Mesendoderm (in vitro differentiated cells): Measurements from ENCODE around the gene NRP1.

Experiments
- DNase-seq: peaks from one replicate; pipeline ENCODE4 v3.0.0; 2013
- H2AK5ac ChIP-seq: 2 replicates; pipeline ENCODE4 v1.6.1; 2013; ENCODE audit warnings: low read length, inconsistent platforms
- H2BK120ac ChIP-seq: 2 replicates; pipeline ENCODE4 v1.6.1; 2013; ENCODE audit warnings: low read depth, mild to moderate bottlenecking, low read length, moderate library complexity, mixed read lengths
- H2BK15ac ChIP-seq: replicated peaks from 2 replicates; pipeline ENCODE4 v1.6.1; 2013; ENCODE audit warnings: low read depth, mild to moderate bottlenecking, moderate library complexity
- H2BK5ac ChIP-seq: 2 replicates; pipeline ENCODE4 v1.6.1; 2013; ENCODE audit warnings: low read length, inconsistent platforms
- H3K18ac ChIP-seq: 2 replicates; pipeline ENCODE4 v1.6.1; 2013; ENCODE audit warnings: mild to moderate bottlenecking, low read length, mixed read lengths
- H3K23ac ChIP-seq: one replicate; pipeline ENCODE4 v1.6.1; 2013; ENCODE audit warnings: low read length
- H3K27ac ChIP-seq: 2 replicates; pipeline ENCODE4 v1.5.1; 2013; ENCODE audit warnings: low read depth, mild to moderate bottlenecking, inconsistent platforms, low read length, moderate library complexity
- H3K27me3 ChIP-seq: 2 replicates; pipeline ENCODE4 v1.6.1; 2013; ENCODE audit warnings: low read length, control low read depth, mild to moderate bottlenecking, inconsistent platforms; ENCODE audit not compliant: insufficient read depth, poor library complexity
- H3K36me3 ChIP-seq: 2 replicates; pipeline ENCODE4 v1.6.1; 2013; ENCODE audit warnings: low read length, inconsistent platforms; ENCODE audit not compliant: control insufficient read depth, insufficient read depth
- H3K4ac ChIP-seq: one replicate; pipeline ENCODE4 v1.6.1; 2013; ENCODE audit warnings: low read depth, mild to moderate bottlenecking, low read length, moderate library complexity
- H3K4me1 ChIP-seq: 2 replicates; pipeline ENCODE4 v1.6.1; 2013; ENCODE audit warnings: low read depth, low read length, inconsistent platforms; ENCODE audit not compliant: control insufficient read depth
- H3K4me2 ChIP-seq: 2 replicates; pipeline ENCODE4 v1.6.1; 2013; ENCODE audit warnings: low read length
- H3K4me3 ChIP-seq: 2 replicates; pipeline ENCODE4 v1.5.1; 2013; ENCODE audit warnings: mild to moderate bottlenecking, low read length
- H3K56ac ChIP-seq: one replicate; pipeline ENCODE4 v1.6.1; 2013; ENCODE audit warnings: low read length
- H3K79me1 ChIP-seq: 2 replicates; pipeline ENCODE4 v1.6.1; 2013; ENCODE audit warnings: low read length, inconsistent platforms
- H3K79me2 ChIP-seq: 2 replicates; pipeline ENCODE4 v1.6.1; 2013; ENCODE audit warnings: mild to moderate bottlenecking, low read length; ENCODE audit not compliant: control insufficient read depth, insufficient read depth
- H3K9ac ChIP-seq: 2 replicates; pipeline ENCODE4 v1.6.1; 2013; ENCODE audit warnings: low read length, inconsistent platforms
- H4K5ac ChIP-seq: one replicate; pipeline ENCODE4 v1.6.1; 2013; ENCODE audit warnings: low read length
- H4K8ac ChIP-seq: one replicate; pipeline ENCODE4 v1.6.1; 2013; ENCODE audit warnings: low read depth, mild to moderate bottlenecking, control low read depth, low read length, moderate library complexity
- WGBS: extraction: QIAGEN DNeasy Blood & Tissue Kit; methylation state at CpG from one replicate; pipeline ENCODE4 v1.1.7; 2013; ENCODE audit warnings: low lambda C conversion rate, missing lambda C conversion rate; ENCODE audit not compliant: insufficient coverage; ENCODE audit errors: extremely low coverage; 5-methylcytosine and 5-hydroxymethylcytosine counted together

NRP1 gene

DNA sequence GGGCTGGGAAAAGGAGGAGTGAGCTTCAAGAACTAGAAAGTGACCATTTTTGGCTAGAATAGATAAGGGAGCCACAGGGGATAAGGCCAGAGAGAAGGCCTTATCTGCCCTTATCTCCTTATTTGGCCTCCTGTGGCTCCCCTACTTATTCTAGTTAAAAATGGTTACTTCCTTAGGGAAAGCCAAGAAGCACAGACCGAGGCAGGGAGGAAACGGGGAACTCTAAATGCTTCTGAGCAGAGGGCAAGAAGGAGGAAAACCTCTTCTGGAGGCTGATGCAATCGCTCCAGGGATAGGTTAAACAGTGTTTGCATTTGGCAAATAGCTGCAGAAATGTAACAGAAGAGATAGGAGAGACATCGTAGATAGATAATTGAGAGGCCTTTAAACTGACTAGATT is 18.6 kb downstream of the NRP1 start:
- H3K27ac ChIP-seq: peak overlapping the region; percentile 68
- H3K56ac ChIP-seq: peak overlapping the region; percentile 59
- no peak overlapping the region for H3K9ac ChIP-seq
- H4K5ac ChIP-seq: no peak overlapping the region
- no peaks in the 10 kb centered on the region for H3K36me3 ChIP-seq
- WGBS: no CpG with 5 or more reads among the region's 4 CpGs
- no peak overlapping the region for H2BK15ac ChIP-seq
- H3K27me3 ChIP-seq: no peaks in the 10 kb centered on the region
- H2AK5ac ChIP-seq: no peak overlapping the region
- H3K18ac ChIP-seq: no peak overlapping the region
- no peak overlapping the region for H2BK120ac ChIP-seq
- H3K79me1 ChIP-seq: no peaks in the 10 kb centered on the region
- H3K79me2 ChIP-seq: no peaks in the 10 kb centered on the region
- no peak overlapping the region for H3K23ac ChIP-seq
- DNase-seq: peak; percentile 96
- H3K4me1 ChIP-seq: peaks cover 17% of the 10 kb centered on the region
- no peak overlapping the region for H3K4ac ChIP-seq
- H3K4me3 ChIP-seq: no peak overlapping the region
- no peak overlapping the region for H4K8ac ChIP-seq
- no peak overlapping the region for H3K4me2 ChIP-seq
- H2BK5ac ChIP-seq: peak overlapping the region; percentile 77

DNA sequence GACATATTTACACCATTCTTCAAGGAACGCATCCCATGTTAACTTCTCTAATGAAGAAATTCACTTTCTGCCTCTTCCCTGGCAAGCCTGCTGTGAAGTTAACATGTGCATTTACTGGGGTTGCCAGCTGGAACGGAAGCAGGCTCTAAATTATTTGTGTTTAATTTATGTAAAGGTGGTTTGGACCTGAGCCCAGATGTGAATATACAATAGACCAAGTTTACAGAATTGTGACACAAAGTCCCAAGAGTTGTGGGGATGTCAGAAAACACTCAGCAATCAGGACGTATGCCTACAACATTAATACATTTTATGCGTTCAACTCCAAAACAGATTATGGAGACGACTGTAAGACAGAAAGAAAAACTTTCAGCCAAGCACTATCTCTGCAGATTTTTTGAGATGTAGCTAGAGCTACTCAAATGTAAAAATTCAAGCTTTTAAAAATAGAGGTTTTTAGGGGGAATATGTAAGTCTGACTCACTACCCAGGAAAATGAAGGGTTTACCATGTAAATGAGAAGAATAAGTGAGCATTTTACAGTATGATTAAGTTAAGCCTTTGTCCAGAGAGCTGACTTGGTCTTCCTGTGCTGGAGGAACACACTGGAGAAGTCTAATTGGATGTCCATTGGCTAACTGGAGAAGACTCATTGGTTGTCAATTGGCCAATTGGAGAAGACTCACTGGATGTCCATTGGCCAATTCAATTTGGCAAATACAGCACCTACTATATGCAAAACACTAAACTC is 19.5 kb downstream of the NRP1 start:
- no CpG with 5 or more reads among the region's 5 CpGs for WGBS
- peak overlapping the region; percentile 57 for H2BK15ac ChIP-seq
- H3K27ac ChIP-seq: no peak overlapping the region
- no peak overlapping the region for H3K9ac ChIP-seq
- no peak overlapping the region for H4K8ac ChIP-seq
- H3K79me1 ChIP-seq: no peaks in the 10 kb centered on the region
- no peak for DNase-seq
- H3K56ac ChIP-seq: no peak overlapping the region
- no peak overlapping the region for H3K18ac ChIP-seq
- peaks cover 17% of the 10 kb centered on the region for H3K4me1 ChIP-seq
- no peak overlapping the region for H3K4me3 ChIP-seq
- H3K4me2 ChIP-seq: no peak overlapping the region
- H2BK120ac ChIP-seq: no peak overlapping the region
- no peaks in the 10 kb centered on the region for H3K27me3 ChIP-seq
- no peak overlapping the region for H3K4ac ChIP-seq
- no peak overlapping the region for H4K5ac ChIP-seq
- no peaks in the 10 kb centered on the region for H3K36me3 ChIP-seq
- H3K23ac ChIP-seq: no peak overlapping the region
- H2BK5ac ChIP-seq: peak overlapping the region; percentile 62
- no peaks in the 10 kb centered on the region for H3K79me2 ChIP-seq
- H2AK5ac ChIP-seq: peak overlapping the region; percentile 87

DNA sequence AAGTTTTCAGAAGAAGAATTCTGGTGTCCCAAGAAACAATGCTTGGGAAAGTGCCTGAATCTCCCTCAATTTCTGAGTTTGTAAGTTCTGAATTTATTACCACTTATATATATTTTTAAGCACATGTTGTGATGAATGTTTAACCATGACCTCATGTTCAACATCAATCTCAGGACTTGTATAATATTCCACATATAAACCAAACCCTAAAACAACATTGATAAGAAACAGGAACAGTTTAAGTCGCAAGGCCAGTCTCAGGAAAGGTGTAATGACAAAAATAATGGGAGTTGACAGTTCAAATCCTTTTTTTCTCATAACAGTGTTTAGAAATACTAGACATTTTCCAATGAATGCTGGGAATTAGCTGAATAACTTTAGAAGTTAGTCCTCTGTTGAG is 22.8 kb downstream of the NRP1 start:
- no peak for DNase-seq
- Histone ChIP-seq H3K4me2 (no peak overlapping the region), H3K23ac (no peak overlapping the region), H3K18ac (no peak overlapping the region), H3K79me1 (no peaks in the 10 kb centered on the region), H3K9ac (no peak overlapping the region), H3K36me3 (no peaks in the 10 kb centered on the region), H3K27me3 (no peaks in the 10 kb centered on the region), H3K4me1 (peaks cover 14% of the 10 kb centered on the region), H4K5ac (no peak overlapping the region), H3K4me3 (no peak overlapping the region), H4K8ac (no peak overlapping the region), H2BK120ac (no peak overlapping the region), H2BK15ac (no peak overlapping the region), H3K4ac (no peak overlapping the region), H3K79me2 (no peaks in the 10 kb centered on the region), H3K56ac (no peak overlapping the region), H2BK5ac (no peak overlapping the region), H3K27ac (no peak overlapping the region), H2AK5ac (no peak overlapping the region)
- WGBS: no CpG with 5 or more reads among the region's 1 CpG

DNA sequence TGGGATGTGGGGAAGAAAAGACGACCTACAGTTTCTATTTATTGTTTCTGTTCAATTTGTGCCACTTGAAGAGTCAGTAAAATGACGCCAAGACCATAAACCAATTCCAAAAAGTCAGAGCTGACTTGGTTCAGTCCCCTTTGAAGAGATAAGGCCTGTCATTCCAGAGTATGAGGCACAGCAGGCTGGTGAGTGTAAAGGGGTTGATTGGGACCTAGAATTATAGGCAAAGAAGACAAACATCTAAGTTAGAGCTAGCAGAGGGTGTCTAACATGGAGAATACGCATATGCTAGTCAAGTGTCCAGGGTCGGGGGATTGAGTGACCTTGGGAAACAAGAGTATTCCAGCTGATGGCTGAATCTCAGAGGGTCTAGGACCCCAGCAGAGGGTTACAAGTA is 23.6 kb downstream of the NRP1 start:
- H2AK5ac ChIP-seq: no peak overlapping the region

DNA sequence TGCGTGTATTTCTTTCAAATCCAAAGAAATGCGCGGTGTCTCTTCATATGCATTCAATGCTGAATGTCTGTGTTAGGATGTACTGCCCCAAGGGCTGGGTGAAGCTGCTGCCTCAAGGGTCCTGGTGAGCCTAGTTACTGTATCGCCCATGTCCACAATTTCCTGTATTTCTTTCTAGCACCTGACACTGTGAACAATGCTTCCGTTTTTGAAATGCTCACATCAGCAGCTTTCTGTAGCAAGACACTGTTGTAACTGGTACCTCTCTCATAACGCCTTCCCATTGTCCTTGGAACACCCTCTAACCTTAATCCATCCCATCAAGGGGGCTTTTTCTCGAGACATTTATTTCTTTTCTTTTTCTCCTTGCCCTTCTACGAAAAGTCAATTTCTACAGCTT is 25.1 kb downstream of the NRP1 start:
- no peaks in the 10 kb centered on the region for H3K36me3 ChIP-seq
- peaks cover under 1% of the 10 kb centered on the region for H3K4me1 ChIP-seq
- no peak overlapping the region for H3K4me2 ChIP-seq
- no peak overlapping the region for H4K8ac ChIP-seq
- H3K23ac ChIP-seq: no peak overlapping the region
- no peak overlapping the region for H2AK5ac ChIP-seq
- no peak overlapping the region for H2BK120ac ChIP-seq
- H3K9ac ChIP-seq: no peak overlapping the region
- no peak overlapping the region for H2BK5ac ChIP-seq
- H3K79me2 ChIP-seq: no peaks in the 10 kb centered on the region
- H3K18ac ChIP-seq: no peak overlapping the region
- no peak for DNase-seq
- H3K79me1 ChIP-seq: no peaks in the 10 kb centered on the region
- no peak overlapping the region for H3K27ac ChIP-seq
- H3K56ac ChIP-seq: no peak overlapping the region
- no peak overlapping the region for H3K4ac ChIP-seq
- WGBS: no CpG with 5 or more reads among the region's 8 CpGs
- H3K4me3 ChIP-seq: no peak overlapping the region
- no peaks in the 10 kb centered on the region for H3K27me3 ChIP-seq
- H2BK15ac ChIP-seq: no peak overlapping the region
- H4K5ac ChIP-seq: no peak overlapping the region

More for the DNA sequence above, 23.6 kb downstream of the NRP1 start:
- no peaks in the 10 kb centered on the region for H3K79me1 ChIP-seq
- no peaks in the 10 kb centered on the region for H3K27me3 ChIP-seq
- H2BK15ac ChIP-seq: no peak overlapping the region
- no peak overlapping the region for H3K4me2 ChIP-seq
- no peak overlapping the region for H3K4me3 ChIP-seq
- H3K4ac ChIP-seq: no peak overlapping the region
- H4K5ac ChIP-seq: no peak overlapping the region
- no peak overlapping the region for H2BK5ac ChIP-seq
- H3K36me3 ChIP-seq: no peaks in the 10 kb centered on the region
- H3K23ac ChIP-seq: no peak overlapping the region
- H4K8ac ChIP-seq: no peak overlapping the region
- H3K4me1 ChIP-seq: peaks cover 10% of the 10 kb centered on the region
- H3K27ac ChIP-seq: no peak overlapping the region
- DNase-seq: no peak
- H3K79me2 ChIP-seq: no peaks in the 10 kb centered on the region
- H2BK120ac ChIP-seq: no peak overlapping the region
- H3K18ac ChIP-seq: no peak overlapping the region
- no peak overlapping the region for H3K9ac ChIP-seq
- H3K56ac ChIP-seq: no peak overlapping the region
- no CpG with 5 or more reads among the region's 4 CpGs for WGBS

GRCh38 chr10:33307835-33308234 is 26.6 kb downstream of the NRP1 start:
- H3K79me1 ChIP-seq: no peaks in the 10 kb centered on the region
- H3K27me3 ChIP-seq: no peaks in the 10 kb centered on the region
- no peak overlapping the region for H3K27ac ChIP-seq
- H2BK120ac ChIP-seq: no peak overlapping the region
- no peaks in the 10 kb centered on the region for H3K36me3 ChIP-seq
- no peak overlapping the region for H3K9ac ChIP-seq
- H4K5ac ChIP-seq: no peak overlapping the region
- H2BK5ac ChIP-seq: no peak overlapping the region
- no peak overlapping the region for H3K56ac ChIP-seq
- no peak overlapping the region for H2BK15ac ChIP-seq
- H3K4me2 ChIP-seq: no peak overlapping the region
- no peak overlapping the region for H3K4ac ChIP-seq
- no peak overlapping the region for H3K18ac ChIP-seq
- WGBS: no CpG with 5 or more reads among the region's 5 CpGs
- H3K23ac ChIP-seq: no peak overlapping the region
- no peak overlapping the region for H3K4me3 ChIP-seq
- no peaks in the 10 kb centered on the region for H3K79me2 ChIP-seq
- no peak overlapping the region for H4K8ac ChIP-seq
- peaks cover 1% of the 10 kb centered on the region for H3K4me1 ChIP-seq
- no peak for DNase-seq
- H2AK5ac ChIP-seq: no peak overlapping the region
